Adipose tissue (tissue), 3 donors: ENCODE measurements around the gene COLEC12. TPM values are rescaled to one million over a fixed set of nuclear protein-coding genes. Genes with fewer than 3 reads are reported as not detected.

Source experiments
- H3K27ac ChIP-seq: one replicate; pipeline ENCODE4 v1.5.1; 2013; ENCODE audit warnings: low read depth, low read length
- whole genome bisulfite sequencing, 3 donors: extraction: QIAGEN DNeasy Blood & Tissue Kit; methylation state at CpG; one replicate each; pipeline ENCODE4 v1.1.7; 2013; 5-methylcytosine and 5-hydroxymethylcytosine counted together
- polyA plus RNA-seq, 3 donors: library from polyadenylated mRNA; stranded (reverse); fragments of 200-250 nt; gene quantifications; one replicate each; pipeline ENCODE4 v1.2.3, GENCODE V29; 2013
- donor health status: healthy with polysubstance abuse.
- donor health status: Bipolar disorder and iron deficiency.
- donor health status: healthy.

COLEC12 gene
- polyA plus RNA-seq, 3 donors = 5.2 to 10.8 (median 9.5) TPM

- H3K27ac ChIP-seq = no peak overlapping the region
- WGBS, 3 donors = 60 to 73% (median 65%) methylated on average over 3 of the region's 3 CpGs
Measured at GRCh38 chr18:508835-509234, 8.3 kb upstream of the COLEC12 start.

DNA sequence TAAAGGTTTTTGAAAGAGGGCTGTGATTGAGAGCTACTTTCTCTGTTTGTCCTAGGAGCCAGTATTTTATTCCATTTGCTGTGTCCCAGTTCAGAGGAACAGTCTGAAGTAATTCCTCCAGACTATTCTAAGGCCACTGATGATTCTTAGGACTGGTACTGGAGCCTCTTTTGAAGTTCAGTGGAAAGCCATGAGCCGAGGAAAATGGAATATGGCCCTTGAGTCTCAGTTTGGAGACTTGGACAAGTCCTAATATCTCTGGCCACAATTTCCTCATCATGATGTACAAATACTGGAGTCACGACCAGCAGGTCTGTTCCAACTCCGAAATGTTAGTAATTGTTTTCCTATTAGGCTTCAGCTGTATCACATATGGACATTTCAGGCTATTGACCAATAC, 7.1 kb upstream of the COLEC12 start:
- WGBS, 3 donors = 76 to 87% (median 85%) methylated on average over 3 of the region's 3 CpGs
- H3K27ac ChIP-seq = no peak overlapping the region

GRCh38 chr18:506801-507200, 6.3 kb upstream of the COLEC12 start:
- WGBS, 3 donors = 91 to 95% (median 95%) methylated on average over 4 of the region's 4 CpGs
- no peak overlapping the region for H3K27ac ChIP-seq

DNA sequence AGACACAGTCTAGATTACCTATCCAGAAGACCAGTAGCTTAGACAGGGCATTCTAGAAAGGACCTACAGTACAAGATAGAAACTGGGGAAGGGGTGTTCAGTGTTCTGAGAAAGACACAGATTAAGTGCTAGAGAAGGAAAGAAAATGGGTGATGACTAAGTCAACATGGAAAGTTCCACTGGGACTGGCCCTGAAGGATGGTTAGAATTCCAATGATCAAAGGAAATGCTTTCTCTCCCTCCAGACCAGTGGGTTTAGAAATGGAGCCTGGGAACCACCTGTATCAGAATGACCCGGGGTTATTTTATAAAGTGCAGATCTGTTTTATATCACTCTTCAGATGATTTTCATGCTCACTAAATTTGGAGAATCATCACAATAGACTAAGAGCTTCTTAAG, 5.8 kb upstream of the COLEC12 start:
- H3K27ac ChIP-seq = no peak overlapping the region
- WGBS, 3 donors = 83 to 87% (median 85%) methylated on average over 1 of the region's 1 CpG

DNA sequence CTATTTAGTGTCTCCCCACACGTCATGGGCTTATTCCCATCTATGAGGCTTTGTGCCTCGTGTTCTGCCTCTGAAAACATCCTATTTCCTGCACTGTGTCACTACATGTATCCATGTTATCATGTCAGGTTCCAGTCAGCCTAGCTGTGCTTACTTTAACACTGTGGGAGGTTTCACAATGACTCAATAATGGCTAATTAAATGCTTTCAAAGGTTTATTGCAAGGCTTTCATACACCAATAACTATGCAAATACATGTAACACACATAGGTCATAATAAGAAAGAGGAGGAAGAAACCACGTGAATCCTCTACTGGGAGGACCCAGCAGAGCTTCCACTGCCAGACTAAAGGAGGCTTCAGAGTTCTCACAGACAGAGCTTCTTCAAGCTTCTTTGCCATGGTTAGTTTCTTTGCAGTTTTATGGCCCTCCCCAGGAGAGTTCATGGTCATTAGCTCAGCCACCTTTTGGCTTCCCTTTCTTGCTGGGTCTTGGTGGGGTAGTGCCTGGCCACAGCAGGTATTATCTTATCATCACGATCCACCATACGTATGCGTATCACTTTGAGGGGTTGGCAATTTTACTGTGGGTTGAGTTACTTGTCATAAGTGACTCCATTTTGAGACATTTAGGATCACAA, 5.1 kb upstream of the COLEC12 start:
- WGBS, 3 donors = 80 to 88% (median 84%) methylated on average over 6 of the region's 6 CpGs
- H3K27ac ChIP-seq = no peak overlapping the region

GRCh38 chr18:501406-501714, 859 bp upstream of the COLEC12 start:
- 32 to 62% (median 59%) methylated on average over 11 of the region's 11 CpGs for WGBS, 3 donors
- H3K27ac ChIP-seq = no peak overlapping the region

DNA sequence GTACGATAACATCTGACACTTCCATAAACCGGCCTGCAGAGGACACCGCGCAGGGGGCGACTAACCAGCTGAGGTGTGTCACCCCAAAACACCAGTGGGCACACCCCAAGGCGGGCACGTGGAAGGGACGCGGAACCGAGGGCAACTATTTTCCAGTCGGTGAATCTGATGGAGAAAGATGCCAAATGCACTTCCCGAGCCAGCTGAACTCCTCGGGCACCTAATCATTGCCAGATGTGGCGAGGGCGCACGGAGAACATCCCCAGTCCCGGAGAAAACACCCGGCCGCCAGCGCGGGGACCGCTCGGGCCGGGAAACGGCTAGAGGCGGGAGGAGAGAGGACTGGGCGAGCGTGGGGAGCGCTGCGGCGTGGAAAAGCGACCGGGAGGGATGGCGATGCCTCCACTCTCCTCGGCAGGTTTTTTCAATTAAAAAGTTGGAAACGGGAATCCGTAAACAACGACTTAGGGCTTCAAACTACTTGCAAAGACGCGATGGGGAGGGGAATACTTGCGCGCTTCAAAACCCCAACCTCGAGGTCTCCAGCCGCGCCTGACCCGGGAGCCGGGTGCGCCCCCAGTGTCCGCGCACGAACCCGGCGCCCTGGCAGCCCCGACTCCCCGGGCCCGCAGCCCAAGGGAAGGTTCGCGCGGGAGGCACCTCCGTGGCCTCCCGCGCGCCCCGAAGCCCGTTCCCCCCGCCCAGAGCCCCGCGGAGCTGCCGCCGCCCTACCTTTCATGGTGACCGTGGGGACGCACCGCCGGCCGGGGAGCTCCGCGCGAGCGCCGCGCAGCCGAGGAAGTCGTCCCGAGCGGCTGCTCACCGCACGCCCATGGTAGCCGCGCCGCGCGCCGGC, 497 bp downstream of the COLEC12 start:
- WGBS, 3 donors = 1% methylated on average over 79 to 93 of the region's 93 CpGs
- no peak overlapping the region for H3K27ac ChIP-seq

- 3 to 5% (median 3%) methylated on average over 32 of the region's 32 CpGs for WGBS, 3 donors
Measured at GRCh38 chr18:498931-499775, 1.3 kb downstream of the COLEC12 start.

DNA sequence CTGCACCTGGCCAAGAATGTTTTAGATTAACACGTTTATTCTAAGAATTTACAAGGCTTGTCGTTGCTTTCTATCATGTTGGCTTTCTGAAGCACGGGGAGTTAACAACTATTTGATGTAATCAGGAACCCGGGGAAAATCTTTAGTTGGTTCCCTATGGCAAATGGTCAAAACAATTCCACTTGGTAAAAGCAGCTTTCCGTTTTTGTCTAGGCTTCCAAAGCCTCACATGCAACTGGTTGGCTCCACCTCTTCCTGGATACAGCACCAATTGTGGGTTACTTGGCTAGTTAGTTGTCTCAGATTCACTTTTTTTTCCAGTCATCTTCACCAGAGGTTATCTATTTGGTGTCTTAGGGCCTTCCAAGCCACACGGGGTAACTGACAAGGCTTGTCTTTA, 2.8 kb downstream of the COLEC12 start:
- WGBS, 3 donors = 56 to 70% (median 58%) methylated on average over 6 of the region's 6 CpGs

More at GRCh38 chr18:498931-499775, 1.3 kb downstream of the COLEC12 start:
- no peak overlapping the region for H3K27ac ChIP-seq

GRCh38 chr18:495452-495851, 5.0 kb downstream of the COLEC12 start:
- 81 to 90% (median 85%) methylated on average over 7 of the region's 7 CpGs for WGBS, 3 donors
- H3K27ac ChIP-seq = no peak overlapping the region

More for the DNA sequence above, 2.8 kb downstream of the COLEC12 start:
- no peak overlapping the region for H3K27ac ChIP-seq

DNA sequence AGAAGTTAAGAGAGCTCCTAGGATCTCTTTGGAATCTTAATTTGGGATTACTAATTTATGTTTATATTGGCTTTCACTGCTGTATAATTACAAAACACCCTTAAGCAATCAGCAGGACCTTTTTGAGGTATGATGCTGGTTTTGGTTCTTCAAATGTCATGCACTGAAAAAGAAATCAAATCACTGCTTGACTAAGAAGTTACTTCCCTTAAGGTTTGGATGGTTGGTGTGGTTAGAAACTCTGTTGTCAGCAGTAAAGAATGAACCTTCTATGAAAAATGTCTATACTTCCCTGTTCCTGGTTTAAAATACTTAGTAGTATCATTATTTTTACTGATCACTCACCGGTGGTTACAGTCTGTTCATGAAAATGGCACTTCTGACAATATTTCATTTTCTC, 5.5 kb downstream of the COLEC12 start:
- 80 to 91% (median 85%) methylated on average over 1 of the region's 1 CpG for WGBS, 3 donors
- no peak overlapping the region for H3K27ac ChIP-seq

DNA sequence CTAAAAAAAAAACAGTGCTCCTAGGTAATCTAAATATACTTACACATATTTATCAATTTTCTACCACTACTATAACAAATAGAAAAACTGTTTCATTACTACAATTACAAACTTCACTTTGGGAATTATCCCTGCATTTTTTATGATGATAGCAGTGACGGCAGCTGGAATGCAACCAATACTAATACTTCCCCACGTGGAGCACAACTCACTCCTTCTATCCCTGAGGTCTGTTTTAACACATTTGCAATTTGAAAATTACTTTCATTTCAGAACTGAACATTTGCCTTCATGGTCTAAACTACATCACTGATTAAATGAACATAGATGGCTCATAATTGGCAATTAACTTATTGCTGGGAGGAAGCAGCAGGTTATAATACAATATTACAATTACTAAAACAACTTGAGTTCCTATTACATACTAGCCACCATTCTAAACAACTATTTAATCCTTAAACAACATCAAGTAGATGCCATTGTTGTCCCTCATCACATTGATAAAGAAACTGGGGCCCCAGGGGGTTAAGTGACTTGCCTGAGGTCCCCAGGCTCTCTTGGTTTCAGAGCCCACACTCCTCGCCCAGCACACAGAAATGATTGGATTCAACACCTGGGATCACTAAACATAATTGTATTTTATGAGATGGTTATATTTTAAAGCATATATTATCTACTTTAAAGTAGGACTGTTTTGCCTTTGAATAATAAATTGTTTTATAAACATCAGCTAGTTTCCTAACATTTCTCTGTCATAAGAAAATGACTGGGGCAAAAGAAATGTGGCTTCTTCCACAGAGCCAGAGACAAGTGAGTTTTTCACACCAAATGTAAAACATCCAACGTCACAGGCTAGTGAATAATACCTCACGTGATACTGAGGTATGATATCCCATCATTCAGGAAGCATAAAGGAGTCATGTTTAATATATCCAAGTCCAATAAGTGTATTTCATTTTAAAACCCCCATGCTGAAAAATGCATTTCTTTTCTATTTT, 6.2 kb downstream of the COLEC12 start:
- no peak overlapping the region for H3K27ac ChIP-seq
- WGBS, 3 donors = 62 to 72% (median 70%) methylated on average over 5 of the region's 5 CpGs

GRCh38 chr18:492451-492850, 8.1 kb downstream of the COLEC12 start:
- no peak overlapping the region for H3K27ac ChIP-seq
- 39 to 45% (median 41%) methylated on average over 5 of the region's 5 CpGs for WGBS, 3 donors

DNA sequence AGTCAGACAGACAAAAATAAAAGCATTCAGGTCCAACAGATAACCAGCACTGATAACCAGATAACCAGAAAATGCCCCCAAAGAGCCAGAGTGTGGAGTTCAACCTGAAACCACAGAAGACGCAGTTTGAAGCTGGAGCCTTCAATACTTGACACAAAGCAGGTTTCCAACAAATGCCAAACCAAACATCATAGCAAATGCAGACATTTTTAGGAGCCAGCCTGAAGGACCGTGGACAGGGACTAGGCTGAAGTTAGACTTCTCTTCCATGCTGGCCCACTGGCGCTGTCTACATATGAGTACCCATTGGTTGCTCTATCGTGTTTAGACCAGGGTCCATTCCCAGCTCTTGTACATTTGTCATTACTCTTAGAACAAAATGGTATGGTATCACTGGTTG, 9.9 kb downstream of the COLEC12 start:
- 78 to 83% (median 82%) methylated on average over 4 of the region's 4 CpGs for WGBS, 3 donors
- H3K27ac ChIP-seq = no peak overlapping the region

DNA sequence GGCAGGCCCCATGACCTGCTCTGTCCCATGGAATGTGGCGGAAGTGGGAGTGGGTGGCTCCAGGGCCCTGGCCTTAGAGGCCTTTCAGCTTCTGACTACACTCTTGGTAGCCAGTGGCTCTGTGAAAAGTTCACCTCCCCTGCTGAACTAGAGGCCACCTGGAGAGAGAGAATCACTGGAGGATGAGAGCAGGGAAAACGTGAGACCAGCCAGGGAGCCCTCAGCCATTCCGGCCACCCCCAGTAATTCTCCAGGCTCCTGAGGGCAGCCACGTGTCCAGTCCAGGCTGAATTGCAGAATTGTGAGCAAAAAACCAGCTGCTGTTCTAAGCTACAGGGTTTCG, 10.5 kb downstream of the COLEC12 start:
- WGBS, 3 donors = 70 to 71% (median 70%) methylated on average over 5 of the region's 5 CpGs
- no peak overlapping the region for H3K27ac ChIP-seq

DNA sequence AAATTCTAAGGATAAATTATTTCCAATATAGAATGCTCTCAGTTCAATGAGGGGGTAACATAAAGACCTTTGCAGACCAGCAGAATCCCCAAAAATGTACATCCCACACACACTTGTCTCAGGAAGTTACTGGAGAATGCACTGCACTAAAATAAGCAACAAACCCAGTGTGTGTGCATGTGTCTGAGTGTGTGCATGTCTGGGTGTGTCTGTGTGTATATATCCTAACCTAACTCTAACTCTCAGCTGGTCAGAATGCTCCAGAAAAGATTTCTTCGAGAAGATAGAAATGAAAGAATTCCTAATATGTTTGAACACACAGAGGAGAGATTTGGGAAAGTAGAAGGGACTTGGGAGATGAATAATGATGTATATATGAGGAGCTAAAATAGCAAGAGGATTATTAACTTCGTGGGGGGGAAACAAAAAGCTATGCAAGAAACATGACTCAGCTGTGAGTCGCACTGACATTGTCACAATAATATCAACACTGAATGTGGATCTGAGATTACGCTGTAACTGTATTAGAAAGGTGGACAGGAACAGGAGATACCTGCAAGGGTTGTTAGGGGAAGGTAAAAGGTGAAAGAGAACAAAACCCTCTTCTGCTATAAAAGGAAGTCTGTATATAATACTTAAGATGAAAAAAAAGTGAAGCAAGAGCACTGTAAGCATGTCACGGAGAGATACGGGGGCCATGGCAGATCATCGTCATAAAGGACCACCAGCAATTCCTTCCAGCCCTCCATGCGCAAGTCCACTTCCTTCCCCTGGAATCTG, 11.1 kb downstream of the COLEC12 start:
- 75 to 81% (median 77%) methylated on average over 8 of the region's 8 CpGs for WGBS, 3 donors
- no peak overlapping the region for H3K27ac ChIP-seq

GRCh38 chr18:486929-487740, 13.4 kb downstream of the COLEC12 start:
- WGBS, 3 donors = 58 to 78% (median 68%) methylated on average over 3 of the region's 3 CpGs
- no peak overlapping the region for H3K27ac ChIP-seq
